Activated CD8-positive, alpha-beta T cell treated with anti-CD3 and anti-CD28 coated beads, Interleukin-2, amount 10 ng/mL, durations not matched to agents 7 days and 5 days (primary cell): ENCODE data around the gene FBL. TPM values are rescaled to one million over a fixed set of nuclear protein-coding genes. Genes with fewer than 3 reads are reported as not detected.

Source experiments
- ATAC-seq: fragments of 150-1000 bp; cut with Tn5 transposase; one replicate; pipeline ENCODE4 v1.10.0; 2021; ENCODE audit warnings: moderate library complexity
- CTCF ChIA-PET: fragments of 350-600 bp; sonication (Branson Sonifier 250); formaldehyde crosslinking; loops from one replicate; lab custom pipeline; 2021; ENCODE audit warnings: antibody characterized with exemption; lab: Charles Lee
- POLR2A ChIA-PET: fragments of 350-600 bp; sonication (Branson Sonifier 250); formaldehyde crosslinking; loops from one replicate; lab custom pipeline; 2021; ENCODE audit warnings: antibody characterized with exemption; lab: Charles Lee
- DNase-seq: peaks from one replicate; pipeline ENCODE4 v3.0.0-alpha.2; 2020
- H3K27ac Mint-ChIP-seq: one replicate; pipeline ENCODE4 v1.8.0; 2021; ENCODE audit warnings: mild to moderate bottlenecking, mixed read lengths
- H3K27me3 Mint-ChIP-seq: one replicate; pipeline ENCODE4 v1.8.0; 2021; ENCODE audit warnings: low read depth, mixed read lengths
- H3K36me3 Mint-ChIP-seq: one replicate; pipeline ENCODE4 v1.8.0; 2021; ENCODE audit warnings: low read depth, mixed read lengths
- H3K4me1 Mint-ChIP-seq: one replicate; pipeline ENCODE4 v1.8.0; 2021; ENCODE audit warnings: low read depth, mixed read lengths
- H3K4me3 Mint-ChIP-seq: one replicate; pipeline ENCODE4 v1.8.0; 2021; ENCODE audit warnings: mild to moderate bottlenecking, mixed read lengths
- H3K9me3 Mint-ChIP-seq: one replicate; pipeline ENCODE4 v1.8.0; 2022; ENCODE audit warnings: mixed read lengths; ENCODE audit not compliant: insufficient read depth
- total RNA-seq, 2 experiments: library from RNA; stranded (reverse); gene quantifications; one replicate each; pipeline ENCODE4 v1.2.3, GENCODE V29; 2021

The FBL gene
- total RNA-seq, 2 experiments from 2014 or later, result 385 to 399 TPM

DNA sequence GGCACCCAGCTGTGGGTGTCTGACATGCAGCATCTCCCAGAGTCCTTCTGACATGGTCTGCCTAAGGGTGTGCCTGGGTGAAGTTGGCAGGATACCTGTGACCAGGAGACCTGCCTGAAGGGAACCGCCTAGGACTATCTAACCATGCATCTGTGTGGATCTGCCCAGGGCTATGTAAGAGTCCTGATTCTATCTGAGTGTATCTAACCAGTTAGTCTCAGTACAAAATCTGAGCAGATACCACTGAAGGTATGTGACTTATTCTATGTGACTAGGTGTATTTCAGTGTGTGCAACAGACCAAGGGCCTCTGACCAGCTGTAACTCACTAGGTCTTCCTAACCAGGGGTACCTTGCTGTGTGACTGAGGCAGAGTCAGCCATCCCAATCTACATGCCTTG lies 28.2 kb upstream of the FBL start:
- no peaks in the 10 kb centered on the region for H3K27me3 Mint-ChIP-seq
- no peak overlapping the region for H3K4me3 Mint-ChIP-seq
- no peak for ATAC-seq
- no peak for DNase-seq
- no peak overlapping the region for H3K27ac Mint-ChIP-seq
- no peaks in the 10 kb centered on the region for H3K36me3 Mint-ChIP-seq
- no peaks in the 10 kb centered on the region for H3K9me3 Mint-ChIP-seq
- POLR2A ChIA-PET, result no interaction called here
- no peaks in the 10 kb centered on the region for H3K4me1 Mint-ChIP-seq
- CTCF ChIA-PET, result no interaction called here

DNA sequence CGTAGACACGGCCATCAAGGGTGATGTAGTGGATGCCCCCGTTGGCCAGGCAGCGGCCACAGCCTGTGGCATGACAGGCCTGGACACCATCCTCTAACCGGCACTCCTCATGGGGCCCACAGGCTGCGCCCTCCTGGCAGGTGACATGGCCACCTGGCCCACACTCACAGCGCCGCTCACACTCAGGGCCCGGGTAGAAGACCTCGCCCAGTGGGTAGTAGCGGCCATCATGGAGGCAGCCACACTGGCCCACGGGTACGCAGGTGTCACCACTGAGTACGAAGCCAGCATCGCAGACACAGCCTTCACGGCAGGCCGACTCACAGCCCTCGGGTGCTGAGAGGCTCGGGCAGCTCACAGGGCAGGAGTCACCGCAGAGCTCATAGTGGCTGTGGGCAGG lies 27.2 kb upstream of the FBL start:
- ChIA-PET POLR2A (no interaction called here), CTCF (no interaction called here)
- H3K27me3 Mint-ChIP-seq, result no peaks in the 10 kb centered on the region
- no peak overlapping the region for H3K27ac Mint-ChIP-seq
- ATAC-seq, result no peak
- H3K36me3 Mint-ChIP-seq, result no peaks in the 10 kb centered on the region
- H3K9me3 Mint-ChIP-seq, result no peaks in the 10 kb centered on the region
- DNase-seq, result no peak
- H3K4me3 Mint-ChIP-seq, result no peak overlapping the region
- no peaks in the 10 kb centered on the region for H3K4me1 Mint-ChIP-seq

GRCh38 chr19:39871886-39872866 lies 26.0 kb upstream of the FBL start:
- Mint-ChIP-seq H3K4me1 (no peaks in the 10 kb centered on the region), H3K36me3 (no peaks in the 10 kb centered on the region), H3K9me3 (no peaks in the 10 kb centered on the region), H3K4me3 (no peak overlapping the region), H3K27ac (no peak overlapping the region), H3K27me3 (no peaks in the 10 kb centered on the region)
- ChIA-PET CTCF (interaction anchor here (1.0 kb wide), 1 partner anchor 80 kb away, joined by 4 read pairs; no protein-coding TSS in a partner anchor), POLR2A (no interaction called here)
- DNase-seq (no peak), ATAC-seq (no peak)

DNA sequence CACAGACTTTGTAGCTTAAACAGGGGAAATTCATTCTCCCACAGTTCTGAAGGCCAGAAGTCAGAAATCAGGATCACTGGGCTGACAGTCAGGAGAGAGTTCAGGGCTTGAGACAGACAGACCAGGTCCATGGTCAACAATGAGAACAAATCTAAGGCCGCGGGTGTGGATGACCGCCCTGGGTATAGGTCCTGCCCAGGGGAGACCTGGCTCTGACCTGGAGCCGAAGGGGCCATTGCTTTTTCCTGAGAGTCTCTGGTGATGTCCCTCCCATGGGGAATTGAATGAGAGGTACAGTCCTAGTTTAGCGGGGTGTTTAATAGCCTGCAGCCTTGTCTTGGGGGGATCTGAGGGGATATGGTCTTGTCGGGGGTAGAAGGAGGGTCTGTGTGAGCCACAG lies 25.2 kb upstream of the FBL start:
- CTCF ChIA-PET, result no interaction called here
- no peak for ATAC-seq
- POLR2A ChIA-PET, result no interaction called here
- no peaks in the 10 kb centered on the region for H3K27me3 Mint-ChIP-seq
- no peaks in the 10 kb centered on the region for H3K4me1 Mint-ChIP-seq
- no peak overlapping the region for H3K4me3 Mint-ChIP-seq
- DNase-seq, result no peak
- no peaks in the 10 kb centered on the region for H3K36me3 Mint-ChIP-seq
- no peaks in the 10 kb centered on the region for H3K9me3 Mint-ChIP-seq
- no peak overlapping the region for H3K27ac Mint-ChIP-seq

GRCh38 chr19:39870171-39870971 lies 24.2 kb upstream of the FBL start:
- DNase-seq (no peak), ATAC-seq (no peak)
- H3K4me1 Mint-ChIP-seq, result no peaks in the 10 kb centered on the region
- no peaks in the 10 kb centered on the region for H3K9me3 Mint-ChIP-seq
- POLR2A ChIA-PET, result no interaction called here
- H3K36me3 Mint-ChIP-seq, result no peaks in the 10 kb centered on the region
- H3K27me3 Mint-ChIP-seq, result no peaks in the 10 kb centered on the region
- no peak overlapping the region for H3K4me3 Mint-ChIP-seq
- CTCF ChIA-PET, result no interaction called here
- no peak overlapping the region for H3K27ac Mint-ChIP-seq

DNA sequence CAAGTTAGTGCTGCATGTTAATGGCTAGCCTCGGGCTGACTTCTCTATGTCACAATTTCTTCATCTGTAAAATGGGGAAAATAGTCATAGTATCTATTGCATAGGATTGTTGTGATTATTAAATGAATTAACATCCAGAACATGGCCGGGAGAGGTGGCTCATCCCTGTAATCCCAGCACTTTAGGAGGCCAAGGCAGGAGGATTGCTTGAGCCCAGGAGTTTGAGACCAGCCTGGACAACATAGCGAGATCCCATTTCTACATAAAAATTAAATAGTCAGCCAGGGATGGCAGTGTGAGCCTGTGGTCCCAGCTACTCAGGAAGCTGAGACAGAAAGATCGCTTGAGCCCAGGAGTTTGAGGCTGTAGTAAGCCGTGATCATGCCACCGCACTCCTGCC lies 21.8 kb upstream of the FBL start:
- CTCF ChIA-PET, result interaction anchor here (1.3 kb wide), 1 partner anchor 24 kb away, joined by 3 read pairs; no protein-coding TSS in a partner anchor
- no peak overlapping the region for H3K4me3 Mint-ChIP-seq
- no peaks in the 10 kb centered on the region for H3K36me3 Mint-ChIP-seq
- H3K9me3 Mint-ChIP-seq, result no peaks in the 10 kb centered on the region
- DNase-seq (no peak), ATAC-seq (no peak)
- H3K4me1 Mint-ChIP-seq, result no peaks in the 10 kb centered on the region
- POLR2A ChIA-PET, result interaction anchor here (1.4 kb wide), 1 partner anchor 22 kb away, joined by 5 read pairs; the partner anchor contains the start of gene FBL
- no peak overlapping the region for H3K27ac Mint-ChIP-seq
- no peaks in the 10 kb centered on the region for H3K27me3 Mint-ChIP-seq

DNA sequence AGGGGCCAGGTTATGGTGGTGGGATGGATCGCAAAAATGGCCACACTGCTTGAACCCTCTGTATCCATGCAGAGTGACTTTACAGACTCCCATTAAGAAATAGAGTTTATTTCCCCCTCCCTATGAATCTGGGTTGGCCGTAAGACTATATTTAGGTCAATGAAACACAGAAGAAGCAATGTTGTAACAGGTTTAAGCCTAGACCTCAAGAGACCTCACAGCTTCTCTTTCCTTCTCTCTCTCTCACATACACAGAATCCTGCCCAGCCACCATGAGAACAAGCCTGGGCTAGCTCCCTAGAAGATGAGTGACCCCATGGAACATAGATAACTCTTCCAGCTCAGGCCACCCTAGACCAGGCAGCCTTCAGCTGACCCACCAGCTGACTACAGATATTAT lies 21.0 kb upstream of the FBL start:
- Mint-ChIP-seq H3K9me3 (no peaks in the 10 kb centered on the region), H3K4me3 (no peak overlapping the region), H3K4me1 (no peaks in the 10 kb centered on the region), H3K36me3 (no peaks in the 10 kb centered on the region), H3K27ac (no peak overlapping the region), H3K27me3 (no peaks in the 10 kb centered on the region)
- no peak for DNase-seq
- POLR2A ChIA-PET, result interaction anchor here (1.4 kb wide), 1 partner anchor 21 kb away, joined by 5 read pairs; the partner anchor contains the start of gene FBL
- ATAC-seq, result no peak
- CTCF ChIA-PET, result interaction anchor here (1.3 kb wide), 1 partner anchor 23 kb away, joined by 3 read pairs; no protein-coding TSS in a partner anchor

- DNase-seq (no peak), ATAC-seq (no peak)
- CTCF ChIA-PET, result interaction anchor here (0.7 kb wide), 1 partner anchor 73 kb away, joined by 3 read pairs; no protein-coding TSS in a partner anchor
- Mint-ChIP-seq H3K9me3 (no peaks in the 10 kb centered on the region), H3K27me3 (no peaks in the 10 kb centered on the region), H3K27ac (no peak overlapping the region), H3K4me3 (no peak overlapping the region), H3K4me1 (no peaks in the 10 kb centered on the region), H3K36me3 (no peaks in the 10 kb centered on the region)
- POLR2A ChIA-PET, result no interaction called here
Observed at GRCh38 chr19:39865953-39866352, 19.8 kb upstream of the FBL start.

- DNase-seq, result no peak
- Mint-ChIP-seq H3K4me1 (no peaks in the 10 kb centered on the region), H3K36me3 (no peaks in the 10 kb centered on the region), H3K27me3 (no peaks in the 10 kb centered on the region), H3K4me3 (no peak overlapping the region), H3K27ac (no peak overlapping the region), H3K9me3 (no peaks in the 10 kb centered on the region)
- no peak for ATAC-seq
- ChIA-PET POLR2A (no interaction called here), CTCF (no interaction called here)
Observed at GRCh38 chr19:39865186-39865585, 19.0 kb upstream of the FBL start.

DNA sequence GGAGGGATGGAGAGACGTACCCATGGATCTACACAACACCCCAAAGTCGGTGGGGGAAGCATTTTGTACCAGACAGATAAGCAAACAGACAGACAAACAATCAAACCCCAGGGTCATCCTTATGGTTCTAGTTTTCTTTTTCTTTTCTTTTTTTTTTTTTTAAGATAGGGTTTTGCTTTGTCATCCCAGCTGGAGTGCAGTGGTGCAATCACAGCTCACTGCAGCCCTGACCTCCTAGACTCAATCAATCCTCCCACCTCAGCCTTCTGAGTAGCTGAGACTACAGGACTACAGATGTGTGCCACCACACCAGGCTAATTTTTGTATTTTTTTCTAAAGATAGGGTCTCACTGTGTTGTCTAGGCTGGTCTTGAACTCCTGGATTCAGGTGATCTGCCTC lies 17.9 kb upstream of the FBL start:
- no peak for ATAC-seq
- Mint-ChIP-seq H3K4me1 (no peaks in the 10 kb centered on the region), H3K27ac (no peak overlapping the region), H3K4me3 (no peak overlapping the region), H3K27me3 (no peaks in the 10 kb centered on the region), H3K36me3 (no peaks in the 10 kb centered on the region), H3K9me3 (no peaks in the 10 kb centered on the region)
- no peak for DNase-seq
- ChIA-PET POLR2A (no interaction called here), CTCF (no interaction called here)

- Mint-ChIP-seq H3K9me3 (no peaks in the 10 kb centered on the region), H3K27me3 (peaks cover 3% of the 10 kb centered on the region), H3K4me1 (peaks cover 4% of the 10 kb centered on the region), H3K4me3 (peak overlapping the region; percentile 50), H3K27ac (peak overlapping the region; percentile 48), H3K36me3 (no peaks in the 10 kb centered on the region)
- peak; percentile 72 for DNase-seq
- ChIA-PET POLR2A (no interaction called here), CTCF (no interaction called here)
- ATAC-seq, result peak; percentile 99
Observed at GRCh38 chr19:39858541-39858940, 12.4 kb upstream of the FBL start.

DNA sequence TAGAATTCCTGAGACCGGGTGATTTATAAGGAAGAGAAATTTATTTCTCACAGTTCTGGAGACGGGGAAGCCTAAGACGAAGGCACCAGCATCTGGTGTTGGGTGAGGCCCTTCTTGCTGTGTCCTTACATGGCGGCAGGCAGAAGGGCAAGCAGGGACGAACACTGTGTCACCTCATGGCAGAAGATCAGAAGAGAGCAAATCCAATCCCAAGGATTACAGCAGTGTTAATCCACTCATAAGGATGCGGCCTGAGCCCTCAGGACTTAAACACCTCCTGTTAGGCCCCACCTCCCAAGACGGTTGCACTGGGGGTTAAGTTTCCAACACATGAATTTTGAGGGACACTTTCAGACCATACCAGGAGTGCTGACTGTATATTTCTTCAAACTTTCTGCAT lies 6.7 kb upstream of the FBL start:
- no peaks in the 10 kb centered on the region for H3K9me3 Mint-ChIP-seq
- CTCF ChIA-PET, result no interaction called here
- H3K36me3 Mint-ChIP-seq, result no peaks in the 10 kb centered on the region
- no peak overlapping the region for H3K27ac Mint-ChIP-seq
- no peak for ATAC-seq
- no peaks in the 10 kb centered on the region for H3K4me1 Mint-ChIP-seq
- POLR2A ChIA-PET, result no interaction called here
- no peak for DNase-seq
- H3K27me3 Mint-ChIP-seq, result peaks cover 3% of the 10 kb centered on the region
- H3K4me3 Mint-ChIP-seq, result no peak overlapping the region
